Liver (tissue), 9 donors: ENCODE measurements around the gene COL15A1. TPM values are rescaled to one million over a fixed set of nuclear protein-coding genes. Genes with fewer than 3 reads are reported as not detected.

Experiments
- DNase-seq: peaks from one replicate; pipeline ENCODE4 v3.0.0-alpha.2; 2017; ENCODE audit warnings: low spot score
- H3K27ac ChIP-seq, 2 donors: one replicate each; pipeline ENCODE4 v1.7.0; 2013; ENCODE audit warnings: inconsistent platforms in 2 of 2, low read length in 2 of 2, control low read depth in 1 of 2, low read depth in 1 of 2, mild to moderate bottlenecking in 1 of 2
- H3K27me3 ChIP-seq, 4 donors: one replicate each; pipeline versions ENCODE4 v1.6.1 to v1.7.0; 2013; ENCODE audit warnings: low read length in 3 of 4, inconsistent platforms in 1 of 4, mild to moderate bottlenecking in 1 of 4, moderate library complexity in 1 of 4; ENCODE audit not compliant: control insufficient read depth in 4 of 4, insufficient read depth in 4 of 4
- H3K36me3 ChIP-seq, 4 donors: one replicate each; pipeline versions ENCODE4 v1.6.1 to v1.7.0; 2013; ENCODE audit warnings: low read length in 3 of 4, mild to moderate bottlenecking in 3 of 4, low read depth in 1 of 4, moderate library complexity in 1 of 4; ENCODE audit not compliant: control insufficient read depth in 4 of 4, insufficient read depth in 3 of 4
- H3K4me1 ChIP-seq, 4 donors: one replicate each; pipeline versions ENCODE4 v1.6.1 to v1.7.0; 2013; ENCODE audit warnings: low read length in 3 of 4, mild to moderate bottlenecking in 3 of 4, moderate library complexity in 1 of 4; ENCODE audit not compliant: control insufficient read depth in 4 of 4, insufficient read depth in 4 of 4
- H3K4me3 ChIP-seq, 3 donors: one replicate each; pipeline versions ENCODE4 v1.6.1 to v1.7.0; 2013; ENCODE audit warnings: low read length in 3 of 3, control low read depth in 1 of 3, low read depth in 1 of 3, mild to moderate bottlenecking in 1 of 3
- H3K9ac ChIP-seq, 2 donors: one replicate each; pipeline ENCODE4 v1.7.0; 2013; ENCODE audit warnings: low read length in 2 of 2, mild to moderate bottlenecking in 2 of 2, moderate library complexity in 2 of 2, control low read depth in 1 of 2, low read depth in 1 of 2
- H3K9me3 ChIP-seq, 4 donors: one replicate each; pipeline versions ENCODE4 v1.6.1 to v1.7.0; 2013; ENCODE audit warnings: low read length in 3 of 4; ENCODE audit not compliant: control insufficient read depth in 4 of 4
- EGR1 ChIP-seq, 2 donors: IDR thresholded peaks; 2 replicates each; pipeline ENCODE4 v1.6.1; 2016 to 2018; ENCODE audit warnings: antibody characterized with exemption in 2 of 2, low read depth in 2 of 2
- FOXA1 ChIP-seq: IDR thresholded peaks from 2 replicates; pipeline ENCODE4 v1.6.1; 2016; ENCODE audit warnings: antibody characterized with exemption
- FOXA2 ChIP-seq: IDR thresholded peaks from 2 replicates; pipeline ENCODE4 v1.6.1; 2016; ENCODE audit warnings: antibody characterized with exemption
- GABPA ChIP-seq, 2 donors: IDR thresholded peaks in 1 of 2; conservative IDR thresholded peaks in 1 of 2; 2 replicates each; pipeline ENCODE4 v1.6.1; 2016; ENCODE audit warnings: antibody characterized with exemption in 2 of 2, mild to moderate bottlenecking in 1 of 2, moderate library complexity in 1 of 2
- HNF4A ChIP-seq, 2 donors: conservative IDR thresholded peaks; 2 replicates each; pipeline ENCODE4 v1.6.1; 2016; ENCODE audit warnings: antibody characterized with exemption in 2 of 2, mild to moderate bottlenecking in 2 of 2
- HNF4G ChIP-seq: IDR thresholded peaks from 2 replicates; pipeline ENCODE4 v1.6.1; 2016; ENCODE audit warnings: antibody characterized with exemption
- JUND ChIP-seq, 2 donors: IDR thresholded peaks; 2 replicates each; pipeline ENCODE4 v1.6.1; 2016; ENCODE audit warnings: antibody characterized with exemption in 2 of 2
- NR2F2 ChIP-seq: IDR thresholded peaks from 2 replicates; pipeline ENCODE4 v1.6.1; 2016; ENCODE audit warnings: antibody characterized with exemption
- RAD21 ChIP-seq, 2 donors: IDR thresholded peaks; 2 replicates each; pipeline ENCODE4 v1.6.1; 2016; ENCODE audit warnings: antibody characterized with exemption in 2 of 2, mild to moderate bottlenecking in 2 of 2
- RXRA ChIP-seq, 2 donors: IDR thresholded peaks; 2 replicates each; pipeline ENCODE4 v1.6.1; 2017 to 2018; ENCODE audit warnings: antibody characterized with exemption in 2 of 2, mild to moderate bottlenecking in 1 of 2
- SP1 ChIP-seq: IDR thresholded peaks from 2 replicates; pipeline ENCODE4 v1.6.1; 2018; ENCODE audit warnings: antibody characterized with exemption, mild to moderate bottlenecking
- TAF1 ChIP-seq: conservative IDR thresholded peaks from 2 replicates; pipeline ENCODE4 v1.6.1; 2016; ENCODE audit warnings: antibody characterized with exemption, mild to moderate bottlenecking
- YY1 ChIP-seq: IDR thresholded peaks from 2 replicates; pipeline ENCODE4 v1.6.1; 2016; ENCODE audit warnings: antibody characterized with exemption, mild to moderate bottlenecking
- WGBS: extraction: QIAGEN DNeasy Blood & Tissue Kit; methylation state at CpG from one replicate; pipeline ENCODE4 v1.1.7; 2013; 5-methylcytosine and 5-hydroxymethylcytosine counted together
- polyA plus RNA-seq, 2 donors: library from polyadenylated mRNA; stranded (reverse) in 1 of 2; unstranded in 1 of 2; fragments of 200-250 nt in 1 of 2; fragments of >200 nt in 1 of 2; fragmentation: Nextera tagmentation in 1 of 2; extraction: Ambion mirVana in 1 of 2; gene quantifications; one replicate each; pipeline versions ENCODE4 v1.2.1 to v1.2.3, GENCODE V29; 2013 to 2015
- total RNA-seq, 2 donors: library from RNA; depleted of rRNA; stranded (reverse); fragments of >200 nt; gene quantifications; one replicate each; pipeline ENCODE4 v1.2.3, GENCODE V29; 2014
- TF ChIP-seq, protein P1 (sequence below): fragments of 150-350 bp; IDR thresholded peaks from 2 replicates; pipeline ENCODE4 v1.5.1; 2017; ENCODE audit warnings: improper control_type of control experiment, low read depth, low read length; ENCODE audit not compliant: missing input control
- TF ChIP-seq, protein P2 (sequence below): IDR thresholded peaks from 2 replicates; pipeline ENCODE4 v1.6.1; 2016; ENCODE audit warnings: antibody characterized with exemption, mild to moderate bottlenecking
- TF ChIP-seq, protein P3 (sequence below): IDR thresholded peaks from 2 replicates; pipeline ENCODE4 v1.6.1; 2016; ENCODE audit warnings: antibody characterized with exemption
- TF ChIP-seq, protein P4 (sequence below): IDR thresholded peaks from 2 replicates; pipeline ENCODE4 v1.6.1; 2016; ENCODE audit warnings: antibody characterized with exemption
- TF ChIP-seq, protein P5 (sequence below): IDR thresholded peaks from 2 replicates; pipeline ENCODE4 v1.6.1; 2016; ENCODE audit warnings: antibody characterized with exemption
- donor health status: healthy.
- donor health status: healthy.
- donor health status: healthy.
- donor health status: healthy.
- donor health status: healthy.

COL15A1 gene
- total and polyA plus RNA-seq, 4 donors = 0.10 to 0.42 (median 0.24) TPM

DNA sequence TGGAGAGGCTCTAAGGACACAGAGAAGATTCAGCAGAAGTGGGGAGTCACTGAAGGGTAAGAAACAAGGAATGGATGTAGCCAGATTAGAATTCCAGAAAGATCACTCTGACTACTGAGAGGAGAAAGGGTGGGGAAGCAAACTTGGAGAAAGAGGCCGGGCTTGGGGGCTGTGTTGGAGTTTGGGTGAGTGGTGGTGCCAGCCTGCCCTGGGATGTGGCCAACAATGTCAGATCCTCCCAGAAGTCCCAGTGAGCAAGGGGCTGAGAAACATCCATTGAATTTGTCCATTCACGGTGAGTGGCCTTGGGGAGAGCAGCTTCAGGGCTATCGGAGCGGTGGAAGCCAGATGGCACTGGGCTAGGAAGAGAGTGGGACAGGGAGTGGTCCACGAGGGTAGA is 60.4 kb downstream of the COL15A1 start:
- DNase-seq = no peak

More for the DNA sequence above, 60.4 kb downstream of the COL15A1 start:
- H3K27ac ChIP-seq = no peak overlapping the region
- H3K4me3 ChIP-seq = no peak overlapping the region
- H3K9me3 ChIP-seq = no peaks in the 10 kb centered on the region
- WGBS = 92% methylated on average over 5 of the region's 5 CpGs
- TF ChIP-seq, protein P1, sequence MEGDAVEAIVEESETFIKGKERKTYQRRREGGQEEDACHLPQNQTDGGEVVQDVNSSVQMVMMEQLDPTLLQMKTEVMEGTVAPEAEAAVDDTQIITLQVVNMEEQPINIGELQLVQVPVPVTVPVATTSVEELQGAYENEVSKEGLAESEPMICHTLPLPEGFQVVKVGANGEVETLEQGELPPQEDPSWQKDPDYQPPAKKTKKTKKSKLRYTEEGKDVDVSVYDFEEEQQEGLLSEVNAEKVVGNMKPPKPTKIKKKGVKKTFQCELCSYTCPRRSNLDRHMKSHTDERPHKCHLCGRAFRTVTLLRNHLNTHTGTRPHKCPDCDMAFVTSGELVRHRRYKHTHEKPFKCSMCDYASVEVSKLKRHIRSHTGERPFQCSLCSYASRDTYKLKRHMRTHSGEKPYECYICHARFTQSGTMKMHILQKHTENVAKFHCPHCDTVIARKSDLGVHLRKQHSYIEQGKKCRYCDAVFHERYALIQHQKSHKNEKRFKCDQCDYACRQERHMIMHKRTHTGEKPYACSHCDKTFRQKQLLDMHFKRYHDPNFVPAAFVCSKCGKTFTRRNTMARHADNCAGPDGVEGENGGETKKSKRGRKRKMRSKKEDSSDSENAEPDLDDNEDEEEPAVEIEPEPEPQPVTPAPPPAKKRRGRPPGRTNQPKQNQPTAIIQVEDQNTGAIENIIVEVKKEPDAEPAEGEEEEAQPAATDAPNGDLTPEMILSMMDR = no peak
- no peak for TF ChIP-seq HNF4A (conservative IDR thresholded peaks at IDR 0.05)
- TF ChIP-seq, protein P2, sequence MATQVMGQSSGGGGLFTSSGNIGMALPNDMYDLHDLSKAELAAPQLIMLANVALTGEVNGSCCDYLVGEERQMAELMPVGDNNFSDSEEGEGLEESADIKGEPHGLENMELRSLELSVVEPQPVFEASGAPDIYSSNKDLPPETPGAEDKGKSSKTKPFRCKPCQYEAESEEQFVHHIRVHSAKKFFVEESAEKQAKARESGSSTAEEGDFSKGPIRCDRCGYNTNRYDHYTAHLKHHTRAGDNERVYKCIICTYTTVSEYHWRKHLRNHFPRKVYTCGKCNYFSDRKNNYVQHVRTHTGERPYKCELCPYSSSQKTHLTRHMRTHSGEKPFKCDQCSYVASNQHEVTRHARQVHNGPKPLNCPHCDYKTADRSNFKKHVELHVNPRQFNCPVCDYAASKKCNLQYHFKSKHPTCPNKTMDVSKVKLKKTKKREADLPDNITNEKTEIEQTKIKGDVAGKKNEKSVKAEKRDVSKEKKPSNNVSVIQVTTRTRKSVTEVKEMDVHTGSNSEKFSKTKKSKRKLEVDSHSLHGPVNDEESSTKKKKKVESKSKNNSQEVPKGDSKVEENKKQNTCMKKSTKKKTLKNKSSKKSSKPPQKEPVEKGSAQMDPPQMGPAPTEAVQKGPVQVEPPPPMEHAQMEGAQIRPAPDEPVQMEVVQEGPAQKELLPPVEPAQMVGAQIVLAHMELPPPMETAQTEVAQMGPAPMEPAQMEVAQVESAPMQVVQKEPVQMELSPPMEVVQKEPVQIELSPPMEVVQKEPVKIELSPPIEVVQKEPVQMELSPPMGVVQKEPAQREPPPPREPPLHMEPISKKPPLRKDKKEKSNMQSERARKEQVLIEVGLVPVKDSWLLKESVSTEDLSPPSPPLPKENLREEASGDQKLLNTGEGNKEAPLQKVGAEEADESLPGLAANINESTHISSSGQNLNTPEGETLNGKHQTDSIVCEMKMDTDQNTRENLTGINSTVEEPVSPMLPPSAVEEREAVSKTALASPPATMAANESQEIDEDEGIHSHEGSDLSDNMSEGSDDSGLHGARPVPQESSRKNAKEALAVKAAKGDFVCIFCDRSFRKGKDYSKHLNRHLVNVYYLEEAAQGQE = no peak
- no peak for TF ChIP-seq SP1
- TF ChIP-seq RAD21 (IDR thresholded peaks at IDR 0.05) = no peak
- no peak for TF ChIP-seq JUND (IDR thresholded peaks at IDR 0.05)
- TF ChIP-seq EGR1 (IDR thresholded peaks at IDR 0.05; ENCODE audit: low read depth in 2 of 2) = no peak
- TF ChIP-seq, protein P3, sequence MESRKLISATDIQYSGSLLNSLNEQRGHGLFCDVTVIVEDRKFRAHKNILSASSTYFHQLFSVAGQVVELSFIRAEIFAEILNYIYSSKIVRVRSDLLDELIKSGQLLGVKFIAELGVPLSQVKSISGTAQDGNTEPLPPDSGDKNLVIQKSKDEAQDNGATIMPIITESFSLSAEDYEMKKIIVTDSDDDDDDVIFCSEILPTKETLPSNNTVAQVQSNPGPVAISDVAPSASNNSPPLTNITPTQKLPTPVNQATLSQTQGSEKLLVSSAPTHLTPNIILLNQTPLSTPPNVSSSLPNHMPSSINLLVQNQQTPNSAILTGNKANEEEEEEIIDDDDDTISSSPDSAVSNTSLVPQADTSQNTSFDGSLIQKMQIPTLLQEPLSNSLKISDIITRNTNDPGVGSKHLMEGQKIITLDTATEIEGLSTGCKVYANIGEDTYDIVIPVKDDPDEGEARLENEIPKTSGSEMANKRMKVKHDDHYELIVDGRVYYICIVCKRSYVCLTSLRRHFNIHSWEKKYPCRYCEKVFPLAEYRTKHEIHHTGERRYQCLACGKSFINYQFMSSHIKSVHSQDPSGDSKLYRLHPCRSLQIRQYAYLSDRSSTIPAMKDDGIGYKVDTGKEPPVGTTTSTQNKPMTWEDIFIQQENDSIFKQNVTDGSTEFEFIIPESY = no peak
- TF ChIP-seq HNF4G = no peak
- no peak for TF ChIP-seq YY1
- TF ChIP-seq RXRA (IDR thresholded peaks at IDR 0.05) = no peak
- TF ChIP-seq TAF1 = no peak
- TF ChIP-seq FOXA2 = no peak
- no peak for TF ChIP-seq NR2F2
- TF ChIP-seq, protein P4, sequence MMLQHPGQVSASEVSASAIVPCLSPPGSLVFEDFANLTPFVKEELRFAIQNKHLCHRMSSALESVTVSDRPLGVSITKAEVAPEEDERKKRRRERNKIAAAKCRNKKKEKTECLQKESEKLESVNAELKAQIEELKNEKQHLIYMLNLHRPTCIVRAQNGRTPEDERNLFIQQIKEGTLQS = no peak
- TF ChIP-seq GABPA (IDR thresholded peaks at IDR 0.05 in 1 of 2, conservative IDR thresholded peaks at IDR 0.05 in 1 of 2) = no peak
- no peak for TF ChIP-seq FOXA1
- TF ChIP-seq, protein P5, sequence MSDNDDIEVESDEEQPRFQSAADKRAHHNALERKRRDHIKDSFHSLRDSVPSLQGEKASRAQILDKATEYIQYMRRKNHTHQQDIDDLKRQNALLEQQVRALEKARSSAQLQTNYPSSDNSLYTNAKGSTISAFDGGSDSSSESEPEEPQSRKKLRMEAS = no peak
- H3K27me3 ChIP-seq = no peaks in the 10 kb centered on the region
- H3K36me3 ChIP-seq = no peaks in the 10 kb centered on the region
- H3K4me1 ChIP-seq = peaks cover 0 to 4% (median 2%) of the 10 kb centered on the region in 4 donors
- H3K9ac ChIP-seq = no peak overlapping the region
